Ishikawa (cell line): ENCODE measurements around the gene RWDD4.

Experiments
- EGR1 ChIP-seq: IDR thresholded peaks from 2 replicates; pipeline ENCODE4 v1.6.1; 2012
- EP300 ChIP-seq: IDR thresholded peaks from 2 replicates; pipeline ENCODE4 v1.6.1; 2012; ENCODE audit warnings: borderline replicate concordance
- RAD21 ChIP-seq: IDR thresholded peaks from 2 replicates; pipeline ENCODE4 v1.6.1; 2012; ENCODE audit warnings: low read depth
- TAF1 ChIP-seq: IDR thresholded peaks from 2 replicates; pipeline ENCODE4 v1.6.1; 2012; ENCODE audit warnings: low read depth, mild to moderate bottlenecking
- TEAD4 ChIP-seq: IDR thresholded peaks from 2 replicates; pipeline ENCODE4 v1.6.1; 2012
- YY1 ChIP-seq: IDR thresholded peaks from 2 replicates; pipeline ENCODE4 v1.6.1; 2012; ENCODE audit warnings: low read depth
- ZBTB7A ChIP-seq: IDR thresholded peaks from 2 replicates; pipeline ENCODE4 v1.6.1; 2012; ENCODE audit warnings: low read depth
- TF ChIP-seq, protein P1 (sequence below): IDR thresholded peaks from 2 replicates; pipeline ENCODE4 v1.6.1; 2012; ENCODE audit warnings: low read depth, mild to moderate bottlenecking
- TF ChIP-seq, protein P2 (sequence below): IDR thresholded peaks from 2 replicates; pipeline ENCODE4 v1.6.1; 2012

DNA sequence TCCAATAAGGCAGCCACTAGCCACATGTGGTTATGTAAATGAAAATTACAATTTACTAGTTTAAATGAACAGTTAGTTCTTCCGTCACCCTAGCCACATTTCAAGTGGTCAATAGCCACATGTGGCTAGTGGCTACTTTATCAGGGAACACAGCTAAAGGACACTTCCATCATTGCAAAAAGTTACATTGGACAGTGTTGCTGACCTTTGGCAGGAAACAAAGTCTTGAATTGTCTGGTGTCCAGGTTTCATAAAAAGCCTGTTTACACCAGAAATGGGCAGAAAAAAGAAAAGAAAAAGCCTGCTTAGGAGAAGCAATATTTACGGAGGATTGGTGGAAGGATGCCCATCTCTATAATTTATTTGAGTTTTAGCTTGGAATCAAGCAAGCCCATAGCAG is 38.6 kb downstream of the RWDD4 start:
- TF ChIP-seq, protein P1, sequence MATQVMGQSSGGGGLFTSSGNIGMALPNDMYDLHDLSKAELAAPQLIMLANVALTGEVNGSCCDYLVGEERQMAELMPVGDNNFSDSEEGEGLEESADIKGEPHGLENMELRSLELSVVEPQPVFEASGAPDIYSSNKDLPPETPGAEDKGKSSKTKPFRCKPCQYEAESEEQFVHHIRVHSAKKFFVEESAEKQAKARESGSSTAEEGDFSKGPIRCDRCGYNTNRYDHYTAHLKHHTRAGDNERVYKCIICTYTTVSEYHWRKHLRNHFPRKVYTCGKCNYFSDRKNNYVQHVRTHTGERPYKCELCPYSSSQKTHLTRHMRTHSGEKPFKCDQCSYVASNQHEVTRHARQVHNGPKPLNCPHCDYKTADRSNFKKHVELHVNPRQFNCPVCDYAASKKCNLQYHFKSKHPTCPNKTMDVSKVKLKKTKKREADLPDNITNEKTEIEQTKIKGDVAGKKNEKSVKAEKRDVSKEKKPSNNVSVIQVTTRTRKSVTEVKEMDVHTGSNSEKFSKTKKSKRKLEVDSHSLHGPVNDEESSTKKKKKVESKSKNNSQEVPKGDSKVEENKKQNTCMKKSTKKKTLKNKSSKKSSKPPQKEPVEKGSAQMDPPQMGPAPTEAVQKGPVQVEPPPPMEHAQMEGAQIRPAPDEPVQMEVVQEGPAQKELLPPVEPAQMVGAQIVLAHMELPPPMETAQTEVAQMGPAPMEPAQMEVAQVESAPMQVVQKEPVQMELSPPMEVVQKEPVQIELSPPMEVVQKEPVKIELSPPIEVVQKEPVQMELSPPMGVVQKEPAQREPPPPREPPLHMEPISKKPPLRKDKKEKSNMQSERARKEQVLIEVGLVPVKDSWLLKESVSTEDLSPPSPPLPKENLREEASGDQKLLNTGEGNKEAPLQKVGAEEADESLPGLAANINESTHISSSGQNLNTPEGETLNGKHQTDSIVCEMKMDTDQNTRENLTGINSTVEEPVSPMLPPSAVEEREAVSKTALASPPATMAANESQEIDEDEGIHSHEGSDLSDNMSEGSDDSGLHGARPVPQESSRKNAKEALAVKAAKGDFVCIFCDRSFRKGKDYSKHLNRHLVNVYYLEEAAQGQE: no peak
- TF ChIP-seq TEAD4 (no peak), TAF1 (no peak), RAD21 (no peak), EP300 (no peak), YY1 (no peak), EGR1 (no peak), ZBTB7A (no peak)
- TF ChIP-seq, protein P2, sequence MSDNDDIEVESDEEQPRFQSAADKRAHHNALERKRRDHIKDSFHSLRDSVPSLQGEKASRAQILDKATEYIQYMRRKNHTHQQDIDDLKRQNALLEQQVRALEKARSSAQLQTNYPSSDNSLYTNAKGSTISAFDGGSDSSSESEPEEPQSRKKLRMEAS: no peak
